Fibroblast of lung (primary cell): Measurements from ENCODE around the gene CRABP2. TPM values are rescaled to one million over a fixed set of nuclear protein-coding genes. Genes with fewer than 3 reads are reported as not detected.
A peak's percentile ranks its signal among the peaks of the same experiment; 100 is the strongest.

Source experiments
- DNase-seq, 2 donors: peaks; one replicate each; pipeline versions ENCODE4 v3.0.0 to v3.0.0-alpha.2; 2010; ENCODE audit warnings: low read depth in 2 of 2
- H2AFZ ChIP-seq: 2 replicates; pipeline ENCODE4 v1.5.1; 2012; ENCODE audit warnings: low read length, control low read depth, inconsistent platforms
- H3K27ac ChIP-seq: 2 replicates; pipeline ENCODE4 v1.5.1; 2011; ENCODE audit warnings: low read length, control low read depth; ENCODE audit not compliant: insufficient read depth
- H3K27me3 ChIP-seq: 2 replicates; pipeline ENCODE4 v1.5.1; 2011; ENCODE audit warnings: mild to moderate bottlenecking, low read length; ENCODE audit not compliant: control insufficient read depth, insufficient read depth
- H3K36me3 ChIP-seq: 2 replicates; pipeline ENCODE4 v1.5.1; 2011; ENCODE audit warnings: low read length; ENCODE audit not compliant: control insufficient read depth, insufficient read depth
- H3K4me1 ChIP-seq: 2 replicates; pipeline ENCODE4 v1.5.1; 2011; ENCODE audit warnings: low read length; ENCODE audit not compliant: control insufficient read depth, insufficient read depth; ENCODE audit errors: extremely low read depth
- H3K4me2 ChIP-seq: 2 replicates; pipeline ENCODE4 v1.5.1; 2011; ENCODE audit warnings: low read length, control low read depth; ENCODE audit not compliant: insufficient read depth; ENCODE audit errors: extremely low read depth
- H3K4me3 ChIP-seq, 4 experiments: fragments of 200-600 bp in 1 of 4; sonication (generic) in 1 of 4; replicated peaks in 1 of 4; 2 replicates each; pipeline ENCODE4 v1.5.1; 2011 to 2016; ENCODE audit warnings: low read length in 4 of 4, low read depth in 3 of 4, mild to moderate bottlenecking in 3 of 4, control low read depth in 2 of 4, inconsistent platforms in 1 of 4, mixed read lengths in 1 of 4; ENCODE audit not compliant: insufficient read depth in 1 of 4; ENCODE audit errors: control extremely low read depth in 1 of 4
- H3K79me2 ChIP-seq: 2 replicates; pipeline ENCODE4 v1.5.1; 2012; ENCODE audit warnings: mild to moderate bottlenecking, low read length, inconsistent platforms; ENCODE audit not compliant: control insufficient read depth, insufficient read depth
- H3K9ac ChIP-seq: 2 replicates; pipeline ENCODE4 v1.5.1; 2011; ENCODE audit warnings: mild to moderate bottlenecking, low read length, control low read depth; ENCODE audit not compliant: insufficient read depth
- H3K9me3 ChIP-seq: 2 replicates; pipeline ENCODE4 v1.5.1; 2012; ENCODE audit warnings: low read depth, low read length; ENCODE audit not compliant: control insufficient read depth, insufficient read depth
- H4K20me1 ChIP-seq: 2 replicates; pipeline ENCODE4 v1.5.1; 2011; ENCODE audit warnings: low read length; ENCODE audit not compliant: control insufficient read depth, insufficient read depth; ENCODE audit errors: extremely low read depth
- CTCF ChIP-seq, 2 donors: IDR thresholded peaks in 1 of 2; conservative IDR thresholded peaks in 1 of 2; 1 replicate in 1 of 2; 2 replicates in 1 of 2; pipeline ENCODE4 v1.5.1; 2011 to 2012; ENCODE audit warnings: low read length in 2 of 2, control low read depth in 1 of 2, inconsistent platforms in 1 of 2, low read depth in 1 of 2, mild to moderate bottlenecking in 1 of 2
- EZH2 ChIP-seq: IDR thresholded peaks from 2 replicates; pipeline ENCODE4 v1.5.1; 2012; ENCODE audit warnings: low read length, control low read depth, mild to moderate bottlenecking; ENCODE audit errors: missing control alignments
- polyA plus RNA-seq, 2 donors: library from polyadenylated mRNA; depleted of rRNA in 1 of 2; stranded (reverse) in 1 of 2; unstranded in 1 of 2; fragments of >200 nt; gene quantifications; 2 replicates each; pipeline ENCODE4 v1.2.1, GENCODE V29; 2011 to 2012; ENCODE audit warnings: missing spikeins in 1 of 2
- total RNA-seq: library from RNA; depleted of rRNA; stranded (reverse); fragments of >200 nt; gene quantifications from 2 replicates; pipeline ENCODE4 v1.2.1, GENCODE V29; 2014

CRABP2 gene
- total and polyA plus RNA-seq, 2 donors (not counting 1 experiment from before 2014, with no cell fraction given), result 48.9 to 70.4 TPM

- Histone ChIP-seq H3K9me3 (no peaks in the 10 kb centered on the region), H4K20me1 (no peaks in the 10 kb centered on the region), H3K4me3 (no peak overlapping the region), H3K4me2 (peak overlapping the region; percentile 23), H3K4me1 (peaks cover 41% of the 10 kb centered on the region), H2AFZ (no peak overlapping the region), H3K27me3 (no peaks in the 10 kb centered on the region), H3K36me3 (no peaks in the 10 kb centered on the region), H3K79me2 (no peaks in the 10 kb centered on the region), H3K27ac (no peak overlapping the region), H3K9ac (no peak overlapping the region)
- peak; percentile 36 to 53 for DNase-seq
- TF ChIP-seq EZH2 (no peak), CTCF (conservative IDR thresholded peaks at IDR 0.05 in 1 of 2, IDR thresholded peaks at IDR 0.05 in 1 of 2; ENCODE audit: low read depth in 1 of 2, low read length in 2 of 2) (no peak)
These were observed 7.2 kb upstream of the CRABP2 start for GRCh38 chr1:156712626-156713025.

GRCh38 chr1:156711011-156711817 lies 5.8 kb upstream of the CRABP2 start:
- TF ChIP-seq EZH2 (no peak), CTCF (conservative IDR thresholded peaks at IDR 0.05 in 1 of 2, IDR thresholded peaks at IDR 0.05 in 1 of 2; ENCODE audit: low read depth in 1 of 2, low read length in 2 of 2) (no peak)
- Histone ChIP-seq H3K27ac (no peak overlapping the region), H3K9ac (no peak overlapping the region), H4K20me1 (no peaks in the 10 kb centered on the region), H3K4me2 (no peak overlapping the region), H3K4me1 (peaks cover 49% of the 10 kb centered on the region), H3K9me3 (no peaks in the 10 kb centered on the region), H3K4me3 (no peak overlapping the region), H2AFZ (no peak overlapping the region), H3K27me3 (no peaks in the 10 kb centered on the region), H3K79me2 (no peaks in the 10 kb centered on the region), H3K36me3 (no peaks in the 10 kb centered on the region)
- peak; percentile 28 to 36 for DNase-seq

- Histone ChIP-seq H3K9ac (no peak overlapping the region), H2AFZ (no peak overlapping the region), H3K36me3 (no peaks in the 10 kb centered on the region), H3K27me3 (no peaks in the 10 kb centered on the region), H3K27ac (no peak overlapping the region), H3K4me1 (peaks cover 56% of the 10 kb centered on the region), H3K4me2 (no peak overlapping the region), H3K4me3 (no peak overlapping the region), H4K20me1 (no peaks in the 10 kb centered on the region), H3K79me2 (no peaks in the 10 kb centered on the region), H3K9me3 (no peaks in the 10 kb centered on the region)
- DNase-seq, result peak; percentile 73 to 77
- TF ChIP-seq CTCF (conservative IDR thresholded peaks at IDR 0.05 in 1 of 2, IDR thresholded peaks at IDR 0.05 in 1 of 2; ENCODE audit: low read depth in 1 of 2, low read length in 2 of 2), result no peak
- TF ChIP-seq EZH2, result no peak
These were observed 4.5 kb upstream of the CRABP2 start for GRCh38 chr1:156709757-156710489.
